HG03439 (cell line): ENCODE data around the gene SH3PXD2B.
"Not testable (repeated sequence)": the region's sequence is repeated elsewhere in the genome, so short reads cannot be mapped to it uniquely, and the experiment has no call there.

ENCODE experiments used
- ATAC-seq: cut with Tn5 transposase; IDR thresholded peaks from one replicate; pipeline ENCODE4 v1.9.1; 2021; ENCODE audit warnings: mild to moderate bottlenecking, moderate library complexity; ENCODE audit not compliant: unreplicated experiment

Gene SH3PXD2B

GRCh38 chr5:172486451-172486850 lies 32.1 kb upstream of the SH3PXD2B start:
- ATAC-seq = no peak

DNA sequence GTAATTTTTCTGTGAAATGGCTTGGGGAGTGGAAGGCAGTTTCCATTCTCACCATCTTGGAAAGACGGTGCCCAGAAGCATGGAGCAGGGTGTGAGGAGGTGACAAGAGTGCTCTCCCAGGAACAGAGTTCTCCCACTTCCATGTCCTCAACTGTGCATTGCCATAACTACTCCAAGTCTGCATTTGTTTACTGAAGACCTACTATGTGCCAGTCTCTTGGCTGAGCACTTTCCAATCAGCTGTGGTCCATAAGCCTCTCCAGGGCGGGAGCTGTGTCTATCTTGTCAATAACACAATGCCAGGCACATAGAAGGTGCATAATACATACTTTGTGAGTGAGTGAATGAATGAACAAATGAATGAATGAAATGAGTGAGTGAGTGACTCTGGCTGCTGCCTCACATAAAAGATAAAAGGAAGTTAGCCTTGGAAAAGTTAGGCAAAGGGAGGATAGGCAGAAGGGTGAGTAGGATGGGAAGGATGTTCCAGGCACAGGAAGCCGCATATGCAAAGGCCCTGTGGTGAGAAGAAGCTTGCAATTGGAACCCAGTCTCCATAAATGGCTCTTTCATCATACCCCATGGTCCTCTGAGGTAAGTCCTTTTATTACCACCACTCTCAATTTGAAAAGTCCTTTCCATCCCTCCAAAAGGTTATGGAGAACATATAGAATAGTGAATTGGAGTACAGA lies 31.3 kb upstream of the SH3PXD2B start:
- ATAC-seq = no peak

DNA sequence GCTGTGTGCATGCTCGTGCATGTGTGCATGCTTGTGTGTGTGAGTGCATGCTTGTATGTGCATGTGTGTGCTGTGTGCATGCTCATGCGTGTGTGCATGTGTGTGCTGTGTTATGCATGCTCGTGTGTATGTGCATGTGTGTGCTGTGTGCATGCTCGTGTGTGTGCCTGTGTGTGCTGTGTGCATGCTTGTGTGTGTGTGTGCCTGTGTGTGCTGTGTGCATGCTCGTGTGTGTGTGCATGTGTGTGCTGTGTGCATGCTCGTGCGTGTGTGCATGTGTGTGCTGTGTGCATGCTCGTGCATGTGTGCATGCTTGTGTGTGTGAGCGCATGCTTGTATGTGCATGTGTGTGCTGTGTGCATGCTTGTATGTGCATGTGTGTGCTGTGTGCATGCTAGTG lies 30.3 kb upstream of the SH3PXD2B start:
- ATAC-seq = no peak

GRCh38 chr5:172482156-172483020 lies 28.1 kb upstream of the SH3PXD2B start:
- no peak for ATAC-seq

DNA sequence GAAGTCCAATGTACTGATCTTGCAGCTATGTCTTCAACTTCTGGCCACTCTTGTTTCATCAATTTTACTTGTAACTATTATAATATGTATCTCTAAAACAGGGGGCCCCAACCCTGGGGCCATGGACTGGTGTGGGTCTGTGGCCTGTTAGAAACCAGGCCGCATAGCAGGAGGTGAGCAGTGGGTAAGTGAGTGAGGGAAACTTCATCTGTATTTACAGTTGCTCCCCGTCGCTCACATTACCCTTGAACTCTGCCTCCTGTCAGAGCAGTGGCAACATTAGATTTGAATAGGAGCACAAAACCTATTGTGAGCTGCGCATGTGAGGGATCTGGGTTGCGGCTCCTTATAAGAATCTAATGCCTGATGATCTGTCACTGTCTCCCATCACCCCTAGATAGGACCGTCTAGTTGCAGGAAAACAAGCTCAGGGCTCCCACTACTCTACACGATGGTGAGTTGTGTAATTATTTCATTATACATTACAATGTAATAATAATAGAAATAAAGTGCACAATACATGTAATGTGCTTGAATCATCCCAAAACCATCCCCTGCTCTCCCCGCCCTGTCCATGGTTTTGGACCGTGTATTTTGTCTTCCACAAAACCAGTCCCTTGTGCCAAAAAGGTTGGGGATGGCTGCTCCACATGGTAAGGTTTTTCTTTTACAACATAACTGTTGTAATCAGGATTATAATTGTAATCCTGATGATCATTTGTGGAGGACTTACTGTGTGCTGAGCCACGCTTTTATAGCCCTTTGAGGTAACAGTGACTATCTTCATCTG lies 26.9 kb upstream of the SH3PXD2B start:
- no peak for ATAC-seq

- no peak for ATAC-seq
Observed at GRCh38 chr5:172479784-172480115, 25.4 kb upstream of the SH3PXD2B start.

GRCh38 chr5:172479034-172479783 lies 24.9 kb upstream of the SH3PXD2B start:
- no peak for ATAC-seq

- ATAC-seq = not testable (repeated sequence)
Observed at GRCh38 chr5:172478695-172479033, 24.3 kb upstream of the SH3PXD2B start.

GRCh38 chr5:172478256-172478655 lies 23.9 kb upstream of the SH3PXD2B start:
- no peak for ATAC-seq

- no peak for ATAC-seq
Observed at GRCh38 chr5:172477466-172477865, 23.1 kb upstream of the SH3PXD2B start.

GRCh38 chr5:172474293-172474692 lies 20.0 kb upstream of the SH3PXD2B start:
- no peak for ATAC-seq

GRCh38 chr5:172473427-172473826 lies 19.1 kb upstream of the SH3PXD2B start:
- ATAC-seq = no peak

- no peak for ATAC-seq
Observed at GRCh38 chr5:172469697-172470096, 15.4 kb upstream of the SH3PXD2B start.

GRCh38 chr5:172466062-172466461 lies 11.7 kb upstream of the SH3PXD2B start:
- no peak for ATAC-seq

DNA sequence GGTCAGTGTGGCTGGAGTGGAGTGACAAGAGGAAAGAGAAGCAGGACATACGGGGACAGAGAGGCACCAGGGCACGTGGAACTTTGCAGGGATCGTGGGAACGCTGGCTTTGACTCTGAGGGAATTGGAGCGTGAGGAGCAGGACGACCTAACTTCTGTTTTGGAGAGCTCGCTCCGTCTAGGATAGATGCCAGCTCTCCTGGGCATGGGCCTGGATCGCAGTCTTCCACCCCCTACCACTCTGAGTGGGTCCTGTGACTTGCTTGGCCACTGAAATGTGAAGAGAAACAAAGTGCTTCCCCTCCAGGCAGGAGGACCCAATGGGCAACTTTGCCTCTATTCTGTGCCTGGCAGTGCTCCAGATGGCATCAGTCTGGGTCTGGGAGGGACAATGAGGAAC lies 8.7 kb upstream of the SH3PXD2B start:
- ATAC-seq = no peak

GRCh38 chr5:172459783-172460165 lies 5.4 kb upstream of the SH3PXD2B start:
- no peak for ATAC-seq

DNA sequence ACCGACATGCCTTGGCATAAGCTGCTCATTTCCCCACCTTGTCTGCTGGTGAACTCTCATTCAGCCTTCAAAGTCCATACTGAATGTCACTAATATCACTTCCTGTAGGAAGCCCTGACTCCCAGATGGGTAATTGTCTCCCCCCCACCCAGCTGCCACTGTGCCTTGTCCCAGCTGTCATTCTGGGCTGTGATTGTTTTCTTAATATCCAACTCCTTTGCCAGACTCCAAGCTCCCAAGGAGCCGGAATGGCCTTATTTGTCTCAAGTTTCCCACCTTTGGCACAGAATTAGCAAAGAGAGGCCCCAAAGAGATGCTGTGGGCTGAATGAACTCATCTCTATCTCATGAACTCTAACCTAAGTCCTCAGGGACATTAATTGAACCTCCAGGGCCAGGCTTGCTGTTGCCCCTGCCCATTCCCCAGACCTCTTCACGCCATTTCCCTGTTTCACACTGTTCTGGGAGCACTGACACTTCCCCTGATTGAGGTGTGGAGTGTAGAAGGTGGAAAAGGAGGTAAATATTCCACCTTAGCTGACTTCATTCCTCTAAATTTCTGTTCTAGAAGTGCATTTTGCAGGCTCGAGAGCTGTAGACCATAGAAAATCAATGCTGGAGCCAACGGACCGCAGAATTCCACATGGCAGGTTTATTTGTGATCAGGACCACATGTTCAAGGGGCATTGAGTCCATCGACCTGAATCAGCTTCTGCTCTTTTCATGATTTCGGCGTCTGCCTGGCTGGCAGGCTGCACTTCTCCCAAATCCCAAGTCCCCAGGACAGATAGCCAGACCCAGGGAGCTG lies 4.9 kb upstream of the SH3PXD2B start:
- no peak for ATAC-seq

DNA sequence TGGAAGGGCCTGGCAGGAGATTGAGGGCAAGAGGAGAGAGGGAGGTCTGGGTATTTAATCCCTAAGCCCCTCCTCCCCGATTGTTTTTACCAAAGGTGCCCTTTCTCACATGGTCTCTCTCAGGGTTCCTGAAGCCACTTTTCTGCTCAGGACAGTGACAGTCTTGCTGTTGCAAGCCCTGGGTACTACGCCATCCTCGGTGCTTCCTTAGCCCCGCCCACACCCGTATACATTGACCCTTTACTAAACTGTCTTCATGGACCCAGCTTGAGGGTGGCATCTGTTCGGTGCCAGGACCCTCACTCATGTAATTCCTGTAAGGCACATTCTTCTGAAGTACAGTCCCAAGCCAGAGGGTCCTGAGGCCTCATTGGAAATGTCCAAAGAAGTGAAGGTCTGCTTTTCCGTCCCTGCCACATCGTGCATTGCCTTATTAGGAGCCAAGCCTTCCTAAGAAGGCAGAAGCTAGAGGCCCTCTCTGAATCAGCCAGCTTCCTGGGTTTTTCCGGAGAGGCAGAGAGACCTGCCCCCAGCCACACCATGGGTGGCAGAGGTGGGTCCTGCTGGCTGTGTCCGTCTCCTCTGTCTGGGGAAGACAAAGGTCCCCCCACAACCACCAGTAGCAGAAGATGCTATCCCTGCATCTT lies 1.9 kb upstream of the SH3PXD2B start:
- ATAC-seq = no peak

DNA sequence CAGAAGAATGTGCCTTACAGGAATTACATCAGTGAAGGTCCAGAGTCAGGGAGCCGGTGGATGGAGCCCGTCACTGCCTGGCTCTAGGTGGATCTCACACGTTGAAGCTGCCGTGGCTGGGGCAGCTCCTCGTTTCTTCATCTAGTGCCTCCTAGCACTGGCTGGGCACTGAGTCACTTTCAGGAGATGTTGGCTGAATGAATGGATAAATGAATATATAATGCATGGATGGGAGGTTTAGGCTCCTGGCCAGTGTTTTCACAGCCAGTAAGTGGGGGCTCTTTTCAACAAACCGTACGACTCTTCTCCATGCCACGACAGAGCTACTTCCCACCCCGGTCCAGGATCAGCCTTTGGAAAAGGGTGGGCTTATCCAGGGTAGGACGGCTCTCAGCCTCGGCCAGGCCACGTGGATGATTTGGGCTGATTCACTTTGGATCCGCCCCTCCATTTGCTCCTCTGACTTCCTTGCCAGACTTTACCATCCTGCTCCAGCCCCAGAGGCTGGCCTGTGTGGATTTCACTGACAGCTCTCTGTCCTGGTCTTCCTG lies 1.3 kb upstream of the SH3PXD2B start:
- no peak for ATAC-seq

GRCh38 chr5:172455087-172455381 lies 709 bp upstream of the SH3PXD2B start:
- ATAC-seq = no peak
